SK-N-SH (cell line): Measurements from ENCODE around the gene SPEG. TPM values are rescaled to one million over a fixed set of nuclear protein-coding genes. Genes with fewer than 3 reads are reported as not detected.

Source experiments
- CTCF ChIA-PET: fragments of 300-600, 350-600 bp; formaldehyde crosslinking; extraction: SDS; loops from one replicate; lab custom pipeline; 2021; lab: Yijun Ruan, JAX
- POLR2A ChIA-PET: fragments of 350-600 bp; sonication (Branson Sonifier 250); formaldehyde crosslinking; extraction: SDS; loops from one replicate; lab custom pipeline; 2020; ENCODE audit warnings: antibody characterized with exemption, inconsistent platforms; lab: Yijun Ruan, JAX
- DNase-seq: peaks from one replicate; pipeline ENCODE4 v3.0.0; 2012
- H2AFZ ChIP-seq: fragments of 200-600 bp; sonication (generic); 2 replicates; pipeline ENCODE4 v1.8.1; 2016; ENCODE audit warnings: antibody characterized with exemption, mild to moderate bottlenecking, low read depth
- H3F3A ChIP-seq: fragments of 200-600 bp; sonication (generic); replicated peaks from 2 replicates; pipeline ENCODE3; 2016; ENCODE audit warnings: antibody characterized with exemption, mild to moderate bottlenecking; ENCODE audit not compliant: insufficient read depth
- H3K27ac ChIP-seq, 2 experiments: fragments of 200-500 bp in 1 of 2; fragments of 200-600 bp in 1 of 2; sonication (Bioruptor generic) in 1 of 2; sonication (generic), shearing (Covaris generic) in 1 of 2; 2 replicates each; pipeline versions ENCODE4 v1.5.1 to v1.6.1; 2014 to 2016; ENCODE audit warnings: low read depth in 2 of 2, inconsistent platforms in 1 of 2, low read length in 1 of 2, mild to moderate bottlenecking in 1 of 2, mixed read lengths in 1 of 2
- H3K27me3 ChIP-seq: fragments of 200-600 bp; sonication (generic), shearing (Covaris generic); 2 replicates; pipeline ENCODE4 v1.6.1; 2016; ENCODE audit warnings: mixed run types; ENCODE audit not compliant: insufficient read depth
- H3K36me3 ChIP-seq, 2 experiments: fragments of 200-500 bp in 1 of 2; fragments of 200-600 bp in 1 of 2; sonication (Bioruptor generic) in 1 of 2; sonication (generic) in 1 of 2; replicated peaks in 1 of 2; 2 replicates each; pipeline versions ENCODE3 to v1.5.1; 2014 to 2016; ENCODE audit warnings: low read length in 1 of 2, mild to moderate bottlenecking in 1 of 2; ENCODE audit not compliant: insufficient read depth in 2 of 2, control insufficient read depth in 1 of 2
- H3K4me1 ChIP-seq, 2 experiments: fragments of 200-500 bp in 1 of 2; fragments of 200-600 bp in 1 of 2; sonication (Bioruptor generic) in 1 of 2; sonication (generic), shearing (Covaris generic) in 1 of 2; 2 replicates each; pipeline versions ENCODE4 v1.5.1 to v1.6.1; 2014 to 2016; ENCODE audit warnings: low read depth in 1 of 2, low read length in 1 of 2, mixed run types in 1 of 2; ENCODE audit not compliant: insufficient read depth in 2 of 2, control insufficient read depth in 1 of 2
- H3K4me2 ChIP-seq: fragments of 200-600 bp; sonication (generic), shearing (Covaris generic); 2 replicates; pipeline ENCODE4 v1.6.1; 2017; ENCODE audit warnings: mixed run types
- H3K4me3 ChIP-seq, 2 experiments: fragments of 200-500 bp in 1 of 2; fragments of 200-600 bp in 1 of 2; sonication (Bioruptor generic) in 1 of 2; sonication (generic), shearing (Covaris generic) in 1 of 2; 2 replicates each; pipeline versions ENCODE4 v1.5.1 to v1.8.1; 2014 to 2016; ENCODE audit warnings: low read depth in 2 of 2, inconsistent platforms in 1 of 2, low read length in 1 of 2, mild to moderate bottlenecking in 1 of 2, mixed read lengths in 1 of 2, moderate library complexity in 1 of 2
- H3K79me2 ChIP-seq: fragments of 200-600 bp; sonication (generic); 2 replicates; pipeline ENCODE4 v1.8.1; 2017; ENCODE audit warnings: mild to moderate bottlenecking; ENCODE audit not compliant: insufficient read depth
- H3K9ac ChIP-seq: fragments of 200-600 bp; sonication (generic); 2 replicates; pipeline ENCODE4 v1.6.1; 2017; ENCODE audit warnings: mixed run types
- H3K9me2 ChIP-seq: fragments of 200-600 bp; sonication (generic); 2 replicates; pipeline ENCODE4 v1.6.1; 2017; ENCODE audit warnings: mixed run types
- H3K9me3 ChIP-seq: fragments of 200-600 bp; sonication (generic); 2 replicates; pipeline ENCODE4 v1.6.1; 2017; ENCODE audit warnings: mixed run types, mild to moderate bottlenecking, moderate library complexity
- H4K20me1 ChIP-seq: fragments of 200-600 bp; sonication (generic); 2 replicates; pipeline ENCODE4 v1.6.1; 2017; ENCODE audit warnings: mild to moderate bottlenecking, mixed run types; ENCODE audit not compliant: insufficient read depth
- EP300 ChIP-seq, 2 experiments: IDR thresholded peaks; 2 replicates each; pipeline versions ENCODE4 v1.4.0 to v1.6.1; 2012; ENCODE audit warnings: borderline replicate concordance in 1 of 2, low read depth in 1 of 2, low read length in 1 of 2
- FOSL2 ChIP-seq: IDR thresholded peaks from 2 replicates; pipeline ENCODE4 v1.4.0; 2012; ENCODE audit warnings: low read depth, mild to moderate bottlenecking, moderate library complexity, borderline replicate concordance
- FOXJ3 ChIP-seq: sonication (generic); formaldehyde crosslinking; IDR thresholded peaks from 2 replicates; pipeline ENCODE4 v1.5.1; 2020; ENCODE audit warnings: mild to moderate bottlenecking, missing genetic modification reagents
- GABPA ChIP-seq: IDR thresholded peaks from 2 replicates; pipeline ENCODE4 v1.4.0; 2012; ENCODE audit warnings: low read depth, mild to moderate bottlenecking
- GATA2 ChIP-seq: sonication (generic); formaldehyde crosslinking; IDR thresholded peaks from 2 replicates; pipeline ENCODE4 v1.5.0; 2020; ENCODE audit warnings: mild to moderate bottlenecking, missing genetic modification reagents
- JUND ChIP-seq: IDR thresholded peaks from 2 replicates; pipeline ENCODE4 v1.4.0; 2012
- NFIC ChIP-seq: IDR thresholded peaks from 2 replicates; pipeline ENCODE4 v1.4.0; 2012; ENCODE audit warnings: borderline replicate concordance
- NRF1 ChIP-seq: IDR thresholded peaks from 2 replicates; pipeline ENCODE4 v1.6.1; 2012; ENCODE audit warnings: low read depth, mild to moderate bottlenecking, low read length
- RAD21 ChIP-seq: IDR thresholded peaks from 2 replicates; pipeline ENCODE4 v1.6.1; 2012; ENCODE audit warnings: mild to moderate bottlenecking, low read length
- RFX5 ChIP-seq: IDR thresholded peaks from 2 replicates; pipeline ENCODE4 v1.6.1; 2012; ENCODE audit warnings: mild to moderate bottlenecking, improper control_type of control experiment, low read length
- TEAD4 ChIP-seq: IDR thresholded peaks from 2 replicates; pipeline ENCODE4 v1.4.0; 2012; ENCODE audit warnings: mild to moderate bottlenecking, borderline replicate concordance; ENCODE audit not compliant: insufficient read depth
- WGBS: methylation state at CpG from one replicate; pipeline ENCODE4 v1.1.6; 2017; ENCODE audit warnings: low lambda C conversion rate; 5-methylcytosine and 5-hydroxymethylcytosine counted together
- polyA plus RNA-seq, 3 experiments: library from polyadenylated mRNA; depleted of rRNA; stranded (reverse); fragments of >200 nt; gene quantifications; 2 replicates each; pipeline ENCODE4 v1.2.3, GENCODE V29; 2012
- TF ChIP-seq, protein P1 (sequence below): IDR thresholded peaks from 2 replicates; pipeline ENCODE4 v1.4.0; 2012; ENCODE audit warnings: low read depth, borderline replicate concordance
- TF ChIP-seq, protein P2 (sequence below): fragments of 150-350 bp; IDR thresholded peaks from 2 replicates; pipeline ENCODE4 v1.6.1; 2016; ENCODE audit warnings: mild to moderate bottlenecking, low read depth, low read length
- TF ChIP-seq, protein P3 (sequence below): fragments of 200-600 bp; sonication (generic); IDR thresholded peaks from 2 replicates; pipeline ENCODE4 v1.6.1; 2017; ENCODE audit warnings: antibody characterized with exemption, mild to moderate bottlenecking, moderate library complexity

Gene SPEG
- polyA plus RNA-seq (2012; rRNA removed): 98.3 and 107 TPM in 2 replicates
- 27.8 and 36.3 TPM in 2 replicates for polyA plus RNA-seq (2012; cell fraction: cytosol; rRNA removed)
- 717 and 872 TPM in 2 replicates for polyA plus RNA-seq (2012; cell fraction: nucleus; rRNA removed)

DNA sequence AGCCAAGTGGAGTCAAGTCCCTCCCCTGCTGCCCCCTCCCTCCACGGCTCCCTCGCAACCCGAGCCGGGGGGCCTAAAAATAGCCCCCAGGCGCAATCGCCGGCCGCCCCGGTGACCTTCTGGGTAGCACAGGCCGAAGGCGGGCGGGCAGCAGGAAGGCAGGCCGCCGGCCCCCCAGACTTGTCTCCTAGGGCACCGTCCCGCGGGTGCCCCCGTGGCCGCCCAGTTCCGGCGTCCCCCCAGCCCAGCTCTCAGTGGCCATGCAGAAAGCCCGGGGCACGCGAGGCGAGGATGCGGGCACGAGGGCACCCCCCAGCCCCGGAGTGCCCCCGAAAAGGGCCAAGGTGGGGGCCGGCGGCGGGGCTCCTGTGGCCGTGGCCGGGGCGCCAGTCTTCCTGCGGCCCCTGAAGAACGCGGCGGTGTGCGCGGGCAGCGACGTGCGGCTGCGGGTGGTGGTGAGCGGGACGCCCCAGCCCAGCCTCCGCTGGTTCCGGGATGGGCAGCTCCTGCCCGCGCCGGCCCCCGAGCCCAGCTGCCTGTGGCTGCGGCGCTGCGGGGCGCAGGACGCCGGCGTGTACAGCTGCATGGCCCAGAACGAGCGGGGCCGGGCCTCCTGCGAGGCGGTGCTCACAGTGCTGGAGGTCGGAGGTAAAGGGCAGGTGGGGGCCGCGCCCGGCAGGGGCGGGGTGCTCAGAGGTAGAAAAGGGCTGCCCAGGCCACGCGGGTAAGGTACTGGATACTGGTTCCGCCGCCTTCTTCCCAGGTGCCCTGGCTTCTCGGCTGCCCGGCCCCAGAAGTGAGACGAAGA lies at the start of gene SPEG:
Gene SPEG (plus strand): TSS at position 126 of the 808 bp plus-strand sequence. CDS start 135 bp downstream, at position 261.
- Histone ChIP-seq H3K27ac (no peak within 1 kb of the TSS), H3K36me3 (no peaks in the 10 kb centered on the region), H3K27me3 (no peaks in the 10 kb centered on the region), H4K20me1 (no peaks in the 10 kb centered on the region), H3K79me2 (no peaks in the 10 kb centered on the region), H3K9me2 (no peaks in the 10 kb centered on the region), H2AFZ (no peak within 1 kb of the TSS), H3K9me3 (no peaks in the 10 kb centered on the region), H3K4me2 (no peak within 1 kb of the TSS)
- CTCF ChIA-PET: interaction anchor here (1.0 to 12.5 kb wide), 9 partner anchors 15 to 103 kb away, joined by 3 to 95 read pairs (median 4); no protein-coding TSS in a partner anchor
- 90% methylated on average over 30 of the region's 77 CpGs for WGBS
- DNase-seq: no peak
- TF ChIP-seq TEAD4 (no peak), RFX5 (no peak), NRF1 (no peak), GABPA (no peak)
- TF ChIP-seq, protein P1, sequence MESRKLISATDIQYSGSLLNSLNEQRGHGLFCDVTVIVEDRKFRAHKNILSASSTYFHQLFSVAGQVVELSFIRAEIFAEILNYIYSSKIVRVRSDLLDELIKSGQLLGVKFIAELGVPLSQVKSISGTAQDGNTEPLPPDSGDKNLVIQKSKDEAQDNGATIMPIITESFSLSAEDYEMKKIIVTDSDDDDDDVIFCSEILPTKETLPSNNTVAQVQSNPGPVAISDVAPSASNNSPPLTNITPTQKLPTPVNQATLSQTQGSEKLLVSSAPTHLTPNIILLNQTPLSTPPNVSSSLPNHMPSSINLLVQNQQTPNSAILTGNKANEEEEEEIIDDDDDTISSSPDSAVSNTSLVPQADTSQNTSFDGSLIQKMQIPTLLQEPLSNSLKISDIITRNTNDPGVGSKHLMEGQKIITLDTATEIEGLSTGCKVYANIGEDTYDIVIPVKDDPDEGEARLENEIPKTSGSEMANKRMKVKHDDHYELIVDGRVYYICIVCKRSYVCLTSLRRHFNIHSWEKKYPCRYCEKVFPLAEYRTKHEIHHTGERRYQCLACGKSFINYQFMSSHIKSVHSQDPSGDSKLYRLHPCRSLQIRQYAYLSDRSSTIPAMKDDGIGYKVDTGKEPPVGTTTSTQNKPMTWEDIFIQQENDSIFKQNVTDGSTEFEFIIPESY: no peak
- TF ChIP-seq, protein P2, sequence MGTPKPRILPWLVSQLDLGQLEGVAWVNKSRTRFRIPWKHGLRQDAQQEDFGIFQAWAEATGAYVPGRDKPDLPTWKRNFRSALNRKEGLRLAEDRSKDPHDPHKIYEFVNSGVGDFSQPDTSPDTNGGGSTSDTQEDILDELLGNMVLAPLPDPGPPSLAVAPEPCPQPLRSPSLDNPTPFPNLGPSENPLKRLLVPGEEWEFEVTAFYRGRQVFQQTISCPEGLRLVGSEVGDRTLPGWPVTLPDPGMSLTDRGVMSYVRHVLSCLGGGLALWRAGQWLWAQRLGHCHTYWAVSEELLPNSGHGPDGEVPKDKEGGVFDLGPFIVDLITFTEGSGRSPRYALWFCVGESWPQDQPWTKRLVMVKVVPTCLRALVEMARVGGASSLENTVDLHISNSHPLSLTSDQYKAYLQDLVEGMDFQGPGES: no peak
- TF ChIP-seq, all 33 proteins: peak for 0
- Histone ChIP-seq H3K9ac (no peak within 1 kb of the TSS), H3F3A (no peaks in the 10 kb centered on the region), H3K4me3 (no peak within 1 kb of the TSS), H3K4me1 (peaks cover 0 to 15% of the 10 kb centered on the region in 2 experiments; a peak in 1 of 4 replicates)
- POLR2A ChIA-PET: no interaction called here

DNA sequence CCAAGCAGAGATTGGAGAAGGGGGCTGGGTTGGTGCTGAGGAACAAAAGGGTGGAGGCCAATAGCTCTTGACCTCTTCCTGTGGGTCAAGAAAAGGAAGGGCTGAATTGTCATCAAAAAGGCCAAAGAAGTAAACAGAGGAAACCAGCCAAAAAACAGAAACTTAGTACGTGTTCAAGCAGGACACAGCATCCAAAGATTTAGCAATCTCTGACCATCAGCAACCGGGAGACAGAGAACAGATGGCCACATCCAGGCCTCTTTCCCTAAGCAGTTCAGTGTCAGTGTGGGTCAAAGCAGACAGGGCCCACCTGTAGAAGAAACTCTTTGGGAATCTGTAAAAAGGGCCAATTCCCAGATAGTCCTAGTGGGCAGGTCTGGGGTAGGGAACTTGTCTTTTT lies 49.8 kb upstream of the SPEG start:
- POLR2A ChIA-PET: no interaction called here
- CTCF ChIA-PET: no interaction called here

More for the DNA sequence above, 49.8 kb upstream of the SPEG start:
- no peaks in the 10 kb centered on the region for H3K9me2 ChIP-seq
- H3K27ac ChIP-seq: no peak overlapping the region
- no peak overlapping the region for H2AFZ ChIP-seq
- peaks cover 8% of the 10 kb centered on the region for H3F3A ChIP-seq
- H3K9ac ChIP-seq: no peak overlapping the region
- WGBS: 85% methylated on average over 2 of the region's 2 CpGs
- no peaks in the 10 kb centered on the region for H3K27me3 ChIP-seq
- H3K79me2 ChIP-seq: peaks cover 13% of the 10 kb centered on the region
- no peak for DNase-seq
- no peak overlapping the region for H3K4me2 ChIP-seq
- H3K36me3 ChIP-seq: peaks cover 35 to 54% of the 10 kb centered on the region in 2 experiments
- no peak for TF ChIP-seq GABPA
- TF ChIP-seq, protein P3, sequence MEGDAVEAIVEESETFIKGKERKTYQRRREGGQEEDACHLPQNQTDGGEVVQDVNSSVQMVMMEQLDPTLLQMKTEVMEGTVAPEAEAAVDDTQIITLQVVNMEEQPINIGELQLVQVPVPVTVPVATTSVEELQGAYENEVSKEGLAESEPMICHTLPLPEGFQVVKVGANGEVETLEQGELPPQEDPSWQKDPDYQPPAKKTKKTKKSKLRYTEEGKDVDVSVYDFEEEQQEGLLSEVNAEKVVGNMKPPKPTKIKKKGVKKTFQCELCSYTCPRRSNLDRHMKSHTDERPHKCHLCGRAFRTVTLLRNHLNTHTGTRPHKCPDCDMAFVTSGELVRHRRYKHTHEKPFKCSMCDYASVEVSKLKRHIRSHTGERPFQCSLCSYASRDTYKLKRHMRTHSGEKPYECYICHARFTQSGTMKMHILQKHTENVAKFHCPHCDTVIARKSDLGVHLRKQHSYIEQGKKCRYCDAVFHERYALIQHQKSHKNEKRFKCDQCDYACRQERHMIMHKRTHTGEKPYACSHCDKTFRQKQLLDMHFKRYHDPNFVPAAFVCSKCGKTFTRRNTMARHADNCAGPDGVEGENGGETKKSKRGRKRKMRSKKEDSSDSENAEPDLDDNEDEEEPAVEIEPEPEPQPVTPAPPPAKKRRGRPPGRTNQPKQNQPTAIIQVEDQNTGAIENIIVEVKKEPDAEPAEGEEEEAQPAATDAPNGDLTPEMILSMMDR: no peak
- TF ChIP-seq EP300 (IDR thresholded peaks at IDR 0.05; ENCODE audit: borderline replicate concordance in 1 of 2, low read depth in 1 of 2, low read length in 1 of 2): no peak
- TF ChIP-seq GATA2 (CRISPR knock-in tag): no peak
- no peak for TF ChIP-seq NFIC
- TF ChIP-seq, protein P2: no peak
- TF ChIP-seq FOXJ3 (CRISPR knock-in tag): no peak
- TF ChIP-seq FOSL2: no peak
- no peak for TF ChIP-seq RAD21
- no peak for TF ChIP-seq JUND
- H3K4me3 ChIP-seq: no peak overlapping the region
- H3K4me1 ChIP-seq: peaks cover 3 to 16% of the 10 kb centered on the region in 2 experiments; a peak in 1 of 4 replicates
- no peaks in the 10 kb centered on the region for H4K20me1 ChIP-seq
- H3K9me3 ChIP-seq: no peaks in the 10 kb centered on the region
